Measurements from ENCODE around the gene LTBP3.

LTBP3 gene

DNA sequence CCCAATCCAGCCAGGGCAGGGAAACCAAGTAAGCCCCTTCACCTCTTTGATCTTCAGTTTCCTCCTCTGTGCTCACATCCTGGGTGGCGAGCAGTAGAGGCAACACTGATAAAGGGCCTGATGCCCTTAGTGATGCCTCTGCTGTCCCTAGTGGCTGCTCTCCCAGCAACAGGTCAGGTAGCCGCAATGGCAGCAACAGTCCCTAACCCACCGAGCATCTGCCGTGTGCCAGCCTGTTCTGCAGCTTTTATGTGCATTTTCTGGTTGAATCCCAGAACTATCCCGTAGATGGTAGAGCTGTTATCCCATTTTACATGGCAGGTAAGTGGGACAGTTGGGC is 28.0 kb downstream of the LTBP3 start:
- Mint-ChIP-seq H3K27me3 (ENCODE audit: low read depth) (peaks cover 5% of the 10 kb centered on the region), H3K4me3 (peak overlapping the region; percentile 26 to 61 (median 38)), H3K27ac (no peak overlapping the region), H3K4me1 (peaks cover 3% of the 10 kb centered on the region), H3K9me3 (no peaks in the 10 kb centered on the region), H3K36me3 (ENCODE audit: low read depth) (peaks cover 33% of the 10 kb centered on the region)
- TF ChIP-seq, protein P1, sequence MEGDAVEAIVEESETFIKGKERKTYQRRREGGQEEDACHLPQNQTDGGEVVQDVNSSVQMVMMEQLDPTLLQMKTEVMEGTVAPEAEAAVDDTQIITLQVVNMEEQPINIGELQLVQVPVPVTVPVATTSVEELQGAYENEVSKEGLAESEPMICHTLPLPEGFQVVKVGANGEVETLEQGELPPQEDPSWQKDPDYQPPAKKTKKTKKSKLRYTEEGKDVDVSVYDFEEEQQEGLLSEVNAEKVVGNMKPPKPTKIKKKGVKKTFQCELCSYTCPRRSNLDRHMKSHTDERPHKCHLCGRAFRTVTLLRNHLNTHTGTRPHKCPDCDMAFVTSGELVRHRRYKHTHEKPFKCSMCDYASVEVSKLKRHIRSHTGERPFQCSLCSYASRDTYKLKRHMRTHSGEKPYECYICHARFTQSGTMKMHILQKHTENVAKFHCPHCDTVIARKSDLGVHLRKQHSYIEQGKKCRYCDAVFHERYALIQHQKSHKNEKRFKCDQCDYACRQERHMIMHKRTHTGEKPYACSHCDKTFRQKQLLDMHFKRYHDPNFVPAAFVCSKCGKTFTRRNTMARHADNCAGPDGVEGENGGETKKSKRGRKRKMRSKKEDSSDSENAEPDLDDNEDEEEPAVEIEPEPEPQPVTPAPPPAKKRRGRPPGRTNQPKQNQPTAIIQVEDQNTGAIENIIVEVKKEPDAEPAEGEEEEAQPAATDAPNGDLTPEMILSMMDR (IDR thresholded peaks at IDR 0.05; ENCODE audit: unreplicated experiment in 3 of 3), result peak; percentile 21 to 30 (median 26)

DNA sequence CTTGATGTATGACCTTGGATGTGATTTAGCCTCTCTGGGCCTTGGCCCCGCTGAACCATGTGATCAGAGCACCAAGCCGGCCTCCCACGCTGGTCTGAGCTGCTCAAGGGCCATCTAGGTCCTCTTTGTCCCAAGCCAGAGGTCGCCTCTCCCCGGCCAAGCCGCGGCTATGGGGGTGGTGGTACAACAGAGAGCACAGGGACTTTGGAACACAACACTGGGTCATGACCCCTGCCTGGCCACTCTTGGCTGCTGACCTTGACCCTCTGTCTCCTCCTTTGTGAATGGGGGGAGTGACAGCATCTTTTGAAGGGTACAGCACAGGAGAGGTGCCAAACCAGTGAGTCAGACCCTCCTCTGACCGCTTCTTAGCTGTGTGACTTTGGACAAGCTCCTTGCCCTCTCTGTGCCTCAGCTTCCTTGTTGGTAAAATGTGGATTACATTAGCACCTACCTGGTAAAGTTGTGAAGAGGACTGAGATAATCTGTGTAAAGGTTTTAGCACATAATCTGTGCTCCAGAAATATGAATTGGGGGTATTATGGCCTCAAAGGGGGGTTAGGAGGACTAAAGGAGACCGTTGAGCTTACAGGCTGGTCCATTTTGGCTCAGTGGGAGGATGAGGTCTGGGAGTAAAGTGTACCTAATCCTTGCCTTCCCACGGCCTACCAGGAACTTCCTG is 28.5 kb downstream of the LTBP3 start:
- H3K27ac Mint-ChIP-seq, result no peak overlapping the region
- peaks cover 5% of the 10 kb centered on the region for H3K4me1 Mint-ChIP-seq

DNA sequence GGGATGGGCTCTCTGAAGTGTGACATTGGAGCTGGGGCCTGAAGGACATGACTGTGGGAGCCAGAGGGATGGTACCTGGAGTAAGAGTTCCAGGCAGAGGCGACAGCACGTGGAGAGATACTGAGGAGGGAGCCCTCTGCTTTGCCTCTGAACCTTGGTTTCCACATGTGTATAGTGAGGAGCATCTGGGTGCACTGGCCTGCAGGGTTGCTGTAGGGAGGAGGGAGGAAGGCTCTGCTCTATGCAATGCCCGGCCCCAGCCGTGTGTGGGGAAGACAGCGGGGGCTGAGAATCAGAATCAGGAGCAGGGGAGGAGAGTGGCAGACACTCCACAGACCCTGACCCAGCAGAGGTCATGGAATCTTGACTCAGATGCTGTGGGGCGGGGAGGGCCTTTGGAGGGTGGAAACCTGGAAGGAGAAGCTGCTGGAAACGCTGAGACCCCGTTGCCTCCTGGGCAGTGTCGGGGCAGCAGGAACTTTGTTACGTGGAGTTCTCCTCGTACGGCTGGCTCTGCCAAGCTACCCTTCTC is 29.3 kb downstream of the LTBP3 start:
- H3K36me3 Mint-ChIP-seq (ENCODE audit: low read depth), result peaks cover 25% of the 10 kb centered on the region

More for the DNA sequence above, 28.5 kb downstream of the LTBP3 start:
- H3K27me3 Mint-ChIP-seq (ENCODE audit: low read depth), result peaks cover 5% of the 10 kb centered on the region
- TF ChIP-seq, protein P1 (IDR thresholded peaks at IDR 0.05; ENCODE audit: unreplicated experiment in 3 of 3), result no peak
- no peaks in the 10 kb centered on the region for H3K9me3 Mint-ChIP-seq
- H3K36me3 Mint-ChIP-seq (ENCODE audit: low read depth), result peaks cover 30% of the 10 kb centered on the region
- peak overlapping the region in 1 of 3 experiments; percentile 61 for H3K4me3 Mint-ChIP-seq

GRCh38 chr11:65526744-65527143 is 31.4 kb downstream of the LTBP3 start:
- Mint-ChIP-seq H3K27me3 (ENCODE audit: low read depth) (peaks cover 7% of the 10 kb centered on the region), H3K4me3 (peak overlapping the region; percentile 85 to 91 (median 85)), H3K36me3 (ENCODE audit: low read depth) (peaks cover 23% of the 10 kb centered on the region), H3K9me3 (no peaks in the 10 kb centered on the region), H3K27ac (no peak overlapping the region), H3K4me1 (peaks cover 31% of the 10 kb centered on the region)
- TF ChIP-seq, protein P1 (IDR thresholded peaks at IDR 0.05; ENCODE audit: unreplicated experiment in 3 of 3), result no peak

More for the DNA sequence above, 29.3 kb downstream of the LTBP3 start:
- Mint-ChIP-seq H3K27me3 (ENCODE audit: low read depth) (peaks cover 5% of the 10 kb centered on the region), H3K4me3 (peak overlapping the region in 1 of 3 experiments; percentile 2), H3K4me1 (peaks cover 11% of the 10 kb centered on the region), H3K27ac (no peak overlapping the region), H3K9me3 (no peaks in the 10 kb centered on the region)
- TF ChIP-seq, protein P1 (IDR thresholded peaks at IDR 0.05; ENCODE audit: unreplicated experiment in 3 of 3), result no peak

GRCh38 chr11:65525546-65526480 is 32.3 kb downstream of the LTBP3 start:
- Mint-ChIP-seq H3K4me3 (peak overlapping the region; percentile 85 to 91 (median 85)), H3K36me3 (ENCODE audit: low read depth) (peaks cover 14% of the 10 kb centered on the region), H3K4me1 (peaks cover 33% of the 10 kb centered on the region), H3K27ac (peak overlapping the region in 1 of 3 experiments; percentile 5), H3K27me3 (ENCODE audit: low read depth) (peaks cover 11% of the 10 kb centered on the region), H3K9me3 (no peaks in the 10 kb centered on the region)
- TF ChIP-seq, protein P1 (IDR thresholded peaks at IDR 0.05; ENCODE audit: unreplicated experiment in 3 of 3), result no peak

Measured in nephron (organoid).